ENCODE results near the gene PTPRE. TPM values are rescaled to one million over a fixed set of nuclear protein-coding genes. Genes with fewer than 3 reads are reported as not detected.

PTPRE gene
- polyA plus RNA-seq, 1 of the 3 experiments (the other 2 are of a cell fraction) = 11.8 TPM

DNA sequence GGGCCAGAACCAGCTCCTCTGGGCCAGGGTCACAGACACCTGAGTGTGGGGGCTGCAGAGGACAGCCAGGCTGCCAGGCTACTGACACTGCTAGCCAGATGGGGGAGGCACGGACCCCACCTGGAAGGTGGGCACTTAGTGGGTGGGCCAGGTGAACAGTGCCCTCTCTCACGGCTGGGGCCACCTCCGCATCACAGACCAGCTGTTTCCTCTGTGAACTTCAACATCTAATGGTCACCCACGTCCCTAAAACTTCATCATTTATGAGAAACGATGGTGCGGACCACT, 138.9 kb downstream of the PTPRE start:
- POLR2A ChIA-PET = no interaction called here

DNA sequence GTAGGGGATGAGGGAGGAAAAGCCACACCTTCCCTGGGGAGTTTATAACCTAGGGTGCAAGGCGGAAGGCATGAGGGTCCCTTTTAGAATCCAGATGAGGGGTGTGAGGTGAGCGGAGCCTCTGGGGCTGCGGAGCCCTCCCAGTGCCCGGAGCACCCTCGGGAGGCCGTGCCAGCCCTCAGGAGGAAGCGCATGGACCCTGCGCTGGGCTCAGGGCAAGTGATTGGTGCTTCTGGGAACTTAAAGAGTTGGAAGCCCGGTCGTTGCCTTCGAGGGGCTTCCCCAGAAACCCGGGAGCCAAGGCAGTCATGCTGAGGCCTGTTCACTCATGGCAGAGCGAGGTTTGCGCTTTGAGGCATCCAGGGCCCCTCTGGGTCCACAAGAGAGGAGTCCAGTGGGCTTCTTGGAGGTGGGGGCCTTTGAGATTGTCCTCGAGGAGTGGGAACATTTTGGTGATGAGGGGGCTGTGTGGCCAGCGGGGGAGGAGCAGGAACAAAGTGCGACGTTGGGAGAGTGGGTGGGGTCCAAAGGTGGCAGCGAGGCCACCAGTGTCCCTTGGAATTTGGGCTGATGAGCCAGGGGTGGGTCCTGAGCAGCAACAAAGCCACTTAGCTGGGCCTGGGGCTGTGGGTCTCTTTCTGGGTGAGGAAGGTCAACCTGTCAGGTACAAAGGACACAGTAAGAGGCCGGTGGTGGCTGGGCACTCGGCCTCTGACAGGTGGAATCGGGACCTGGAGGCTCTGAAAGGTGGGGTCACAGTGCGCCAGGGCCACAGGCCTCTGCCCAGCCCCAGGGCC, 139.5 kb downstream of the PTPRE start:
- WGBS (ENCODE audit: low lambda C conversion rate) = 84% methylated on average over 8 of the region's 23 CpGs
- no peak for TF ChIP-seq MXI1 (IDR thresholded peaks at IDR 0.05; ENCODE audit: low read depth, low read length)
- no peak for TF ChIP-seq FOXM1 (IDR thresholded peaks at IDR 0.05; ENCODE audit: low read depth)
- no peak for TF ChIP-seq TAF1 (IDR thresholded peaks at IDR 0.05; ENCODE audit: borderline replicate concordance, low read depth, low read length)
- no peak for TF ChIP-seq NRF1 (IDR thresholded peaks at IDR 0.05; ENCODE audit: low read depth, low read length)
- TF ChIP-seq EZH2phosphoT487 (IDR thresholded peaks at IDR 0.05; ENCODE audit: borderline replicate concordance, low read depth) = no peak
- no peak for TF ChIP-seq SIN3A (IDR thresholded peaks at IDR 0.05; ENCODE audit: borderline replicate concordance, low read depth, low read length)
- no peak for TF ChIP-seq FOXJ3 (CRISPR knock-in tag; IDR thresholded peaks at IDR 0.05)
- no peak for TF ChIP-seq RCOR1 (IDR thresholded peaks at IDR 0.05; ENCODE audit: low read length)
- no peak for TF ChIP-seq RFX5 (IDR thresholded peaks at IDR 0.05; ENCODE audit: low read length)
- TF ChIP-seq REST (IDR thresholded peaks at IDR 0.05; ENCODE audit: low read depth, low read length) = no peak
- TF ChIP-seq MEF2A (IDR thresholded peaks at IDR 0.05; ENCODE audit: borderline replicate concordance, low read depth) = no peak
- no peak for TF ChIP-seq CTCF (IDR thresholded peaks at IDR 0.05)
- TF ChIP-seq NFIC (IDR thresholded peaks at IDR 0.05; ENCODE audit: borderline replicate concordance) = no peak
- no peak for TF ChIP-seq CHD2 (IDR thresholded peaks at IDR 0.05; ENCODE audit: low read length, partially characterized antibody)
- TF ChIP-seq FOSL2 (IDR thresholded peaks at IDR 0.05; ENCODE audit: borderline replicate concordance, low read depth) = no peak
- no peak for TF ChIP-seq EP300 (IDR thresholded peaks at IDR 0.05; ENCODE audit: borderline replicate concordance in 1 of 2, low read depth in 1 of 2, low read length in 1 of 2)
- TF ChIP-seq, protein P1, sequence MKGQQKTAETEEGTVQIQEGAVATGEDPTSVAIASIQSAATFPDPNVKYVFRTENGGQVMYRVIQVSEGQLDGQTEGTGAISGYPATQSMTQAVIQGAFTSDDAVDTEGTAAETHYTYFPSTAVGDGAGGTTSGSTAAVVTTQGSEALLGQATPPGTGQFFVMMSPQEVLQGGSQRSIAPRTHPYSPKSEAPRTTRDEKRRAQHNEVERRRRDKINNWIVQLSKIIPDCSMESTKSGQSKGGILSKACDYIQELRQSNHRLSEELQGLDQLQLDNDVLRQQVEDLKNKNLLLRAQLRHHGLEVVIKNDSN (IDR thresholded peaks at IDR 0.05; ENCODE audit: borderline replicate concordance, low read depth) = no peak
- no peaks in the 10 kb centered on the region for H4K20me1 ChIP-seq (ENCODE audit: insufficient read depth)
- H3K9me3 ChIP-seq = no peaks in the 10 kb centered on the region
- ChIA-PET POLR2A (no interaction called here), CTCF (interaction anchor here (1.0 to 2.9 kb wide), 3 partner anchors 11 to 35 kb away, joined by 3 to 10 read pairs (median 9); no protein-coding TSS in a partner anchor)
- peaks cover 0 to 6% of the 10 kb centered on the region in 2 experiments; a peak in 1 of 4 replicates for H3K4me1 ChIP-seq (ENCODE audit: control insufficient read depth in 1 of 2, insufficient read depth in 2 of 2, low read depth in 1 of 2, low read length in 1 of 2)
- H3K9me2 ChIP-seq = no peaks in the 10 kb centered on the region
- H3K79me2 ChIP-seq (ENCODE audit: insufficient read depth) = no peaks in the 10 kb centered on the region
- H3F3A ChIP-seq (replicated peaks; ENCODE audit: insufficient read depth) = no peaks in the 10 kb centered on the region
- DNase-seq = no peak
- H3K27me3 ChIP-seq (ENCODE audit: insufficient read depth) = no peaks in the 10 kb centered on the region
- H3K9ac ChIP-seq = no peak overlapping the region
- peaks cover 0 to 17% of the 10 kb centered on the region in 2 experiments for H3K36me3 ChIP-seq (replicated peaks in 1 of 2; ENCODE audit: control insufficient read depth in 1 of 2, insufficient read depth in 2 of 2, low read length in 1 of 2)
- no peak overlapping the region for H3K4me2 ChIP-seq
- H3K4me3 ChIP-seq (ENCODE audit: low read depth in 2 of 2, low read length in 1 of 2) = no peak overlapping the region
- no peak overlapping the region for H2AFZ ChIP-seq (ENCODE audit: low read depth)
- H3K27ac ChIP-seq (ENCODE audit: low read depth in 2 of 2, low read length in 1 of 2) = no peak overlapping the region

More for the DNA sequence above, 138.9 kb downstream of the PTPRE start:
- Histone ChIP-seq H3K4me3 (ENCODE audit: low read depth in 2 of 2, low read length in 1 of 2) (no peak overlapping the region), H2AFZ (ENCODE audit: low read depth) (no peak overlapping the region), H4K20me1 (ENCODE audit: insufficient read depth) (no peaks in the 10 kb centered on the region), H3K27me3 (ENCODE audit: insufficient read depth) (no peaks in the 10 kb centered on the region), H3K36me3 (replicated peaks in 1 of 2; ENCODE audit: control insufficient read depth in 1 of 2, insufficient read depth in 2 of 2, low read length in 1 of 2) (peaks cover 0 to 17% of the 10 kb centered on the region in 2 experiments), H3K79me2 (ENCODE audit: insufficient read depth) (no peaks in the 10 kb centered on the region), H3K27ac (ENCODE audit: low read depth in 2 of 2, low read length in 1 of 2) (no peak overlapping the region), H3K9me2 (no peaks in the 10 kb centered on the region), H3K9me3 (no peaks in the 10 kb centered on the region), H3K4me1 (ENCODE audit: control insufficient read depth in 1 of 2, insufficient read depth in 2 of 2, low read depth in 1 of 2, low read length in 1 of 2) (peaks cover 0 to 6% of the 10 kb centered on the region in 2 experiments; a peak in 1 of 4 replicates), H3K9ac (no peak overlapping the region), H3F3A (replicated peaks; ENCODE audit: insufficient read depth) (no peaks in the 10 kb centered on the region), H3K4me2 (no peak overlapping the region)
- TF ChIP-seq FOXM1 (IDR thresholded peaks at IDR 0.05; ENCODE audit: low read depth) = no peak
- no peak for TF ChIP-seq NFIC (IDR thresholded peaks at IDR 0.05; ENCODE audit: borderline replicate concordance)
- TF ChIP-seq GATA2 (CRISPR knock-in tag; IDR thresholded peaks at IDR 0.05) = no peak
- TF ChIP-seq TCF12 (IDR thresholded peaks at IDR 0.05) = no peak
- no peak for TF ChIP-seq EP300 (IDR thresholded peaks at IDR 0.05; ENCODE audit: borderline replicate concordance in 1 of 2, low read depth in 1 of 2, low read length in 1 of 2)
- TF ChIP-seq SMC3 (IDR thresholded peaks at IDR 0.05; ENCODE audit: low read depth, low read length) = no peak
- no peak for TF ChIP-seq POLR2AphosphoS5 (IDR thresholded peaks at IDR 0.05; ENCODE audit: low read depth, low read length)
- TF ChIP-seq, protein P2, sequence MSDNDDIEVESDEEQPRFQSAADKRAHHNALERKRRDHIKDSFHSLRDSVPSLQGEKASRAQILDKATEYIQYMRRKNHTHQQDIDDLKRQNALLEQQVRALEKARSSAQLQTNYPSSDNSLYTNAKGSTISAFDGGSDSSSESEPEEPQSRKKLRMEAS (IDR thresholded peaks at IDR 0.05; ENCODE audit: low read depth) = no peak
- TF ChIP-seq YY1 (IDR thresholded peaks at IDR 0.05; ENCODE audit: low read depth) = no peak
- no peak for DNase-seq
- CTCF ChIA-PET = interaction anchor here (1.0 to 2.9 kb wide), 4 partner anchors 9 to 35 kb away, joined by 3 to 10 read pairs (median 6); no protein-coding TSS in a partner anchor
- WGBS (ENCODE audit: low lambda C conversion rate) = 91% methylated on average over 3 of the region's 6 CpGs
